GM10847 (cell line): Measurements from ENCODE around the gene E2F4.

ENCODE experiments used
- POLR2A ChIP-seq: IDR thresholded peaks from 2 replicates; pipeline ENCODE4 v1.6.1; 2011; ENCODE audit not compliant: insufficient read length; ENCODE audit errors: extremely low read depth

The E2F4 gene

GRCh38 chr16:67165121-67166078, 26.6 kb upstream of the E2F4 start:
- TF ChIP-seq POLR2A, result no peak

DNA sequence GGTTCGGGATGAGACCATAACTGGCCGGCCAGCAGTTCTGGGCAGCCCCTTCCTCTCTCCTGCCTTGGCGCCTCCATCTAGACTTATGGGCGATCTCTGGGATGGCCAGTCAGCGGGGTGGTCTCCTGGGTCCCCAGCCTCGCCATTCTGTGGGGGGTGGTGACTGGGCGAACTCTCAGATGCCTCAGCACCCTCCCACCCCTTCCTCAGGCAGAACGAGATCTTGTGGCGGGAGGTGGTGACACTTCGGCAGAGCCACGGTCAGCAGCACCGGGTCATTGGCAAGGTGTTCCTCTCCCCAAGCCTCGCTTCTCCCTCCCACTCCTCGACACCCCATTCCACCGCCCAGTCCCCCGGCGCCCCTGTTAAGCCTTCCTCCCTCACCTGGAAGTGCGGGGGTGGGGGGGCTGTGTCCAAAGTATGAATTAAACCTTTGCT, 25.8 kb upstream of the E2F4 start:
- TF ChIP-seq POLR2A, result no peak

DNA sequence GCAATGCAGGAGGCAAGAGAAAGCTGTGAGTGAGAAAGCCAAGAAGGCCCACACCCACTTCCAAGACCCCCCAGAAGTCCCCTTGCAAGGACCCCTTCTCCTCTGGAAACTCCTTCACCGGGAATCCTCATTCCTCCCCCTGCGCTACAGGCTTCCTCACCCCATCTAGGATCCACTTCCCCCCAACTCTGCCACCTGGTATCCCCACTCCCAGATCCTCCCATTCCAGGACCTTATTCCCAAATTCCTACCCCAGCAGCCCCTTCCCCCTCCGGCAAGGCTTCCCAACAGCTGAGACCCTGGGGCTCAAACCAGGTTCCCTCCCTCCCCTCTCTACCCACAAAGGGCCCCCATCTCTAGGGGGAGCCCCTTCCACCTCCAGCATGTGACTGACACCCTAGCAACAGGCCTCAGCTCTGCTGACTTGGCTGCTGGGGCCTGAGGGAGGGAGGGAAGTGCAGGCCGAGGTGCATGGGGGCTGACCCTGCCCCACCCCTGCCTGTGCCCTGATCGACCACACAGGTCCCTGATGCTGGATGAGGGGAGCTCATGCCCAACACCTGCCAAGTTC, 25.3 kb upstream of the E2F4 start:
- TF ChIP-seq POLR2A, result no peak

DNA sequence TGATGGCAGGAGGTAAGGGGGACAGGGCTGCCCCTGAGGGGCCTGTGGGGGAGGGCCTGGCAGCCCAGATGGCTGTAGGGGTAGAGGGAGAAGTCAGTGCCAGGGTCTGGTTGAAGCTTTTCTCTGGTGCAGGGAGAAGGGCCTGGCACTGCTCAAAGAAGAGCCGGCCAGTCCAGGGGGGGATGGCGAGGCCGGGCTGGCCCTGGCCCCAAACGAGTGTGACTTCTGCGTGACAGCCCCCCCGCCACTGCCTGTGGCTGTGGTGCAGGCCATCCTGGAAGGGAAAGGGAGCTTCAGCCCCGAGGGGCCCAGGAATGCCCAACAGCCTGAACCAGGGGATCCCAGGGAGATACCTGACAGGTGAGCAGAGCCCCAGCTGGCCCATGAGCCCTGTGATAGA, 24.4 kb upstream of the E2F4 start:
- no peak for TF ChIP-seq POLR2A

DNA sequence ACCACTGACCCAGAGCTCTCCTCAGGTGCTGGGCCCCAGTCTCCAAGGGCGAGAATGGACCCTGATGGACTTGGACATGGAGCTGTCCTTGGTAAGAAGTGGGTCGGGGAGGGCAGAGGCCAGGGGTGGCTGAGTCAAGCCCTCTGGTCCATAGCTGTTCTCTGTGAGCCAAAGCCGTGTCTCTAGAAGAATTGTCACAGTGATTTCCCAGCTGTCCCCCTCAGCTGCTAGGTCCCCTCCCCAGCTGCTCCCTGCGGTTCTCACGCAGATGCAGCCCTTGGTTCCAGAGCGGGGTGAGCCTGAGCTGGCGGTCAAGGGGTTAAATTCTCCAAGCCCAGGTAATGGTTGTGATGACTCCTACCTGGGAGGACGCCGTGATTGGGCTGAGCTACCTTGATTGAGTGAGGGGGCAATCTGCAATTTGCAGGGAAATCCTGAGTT, 22.9 kb upstream of the E2F4 start:
- no peak for TF ChIP-seq POLR2A

DNA sequence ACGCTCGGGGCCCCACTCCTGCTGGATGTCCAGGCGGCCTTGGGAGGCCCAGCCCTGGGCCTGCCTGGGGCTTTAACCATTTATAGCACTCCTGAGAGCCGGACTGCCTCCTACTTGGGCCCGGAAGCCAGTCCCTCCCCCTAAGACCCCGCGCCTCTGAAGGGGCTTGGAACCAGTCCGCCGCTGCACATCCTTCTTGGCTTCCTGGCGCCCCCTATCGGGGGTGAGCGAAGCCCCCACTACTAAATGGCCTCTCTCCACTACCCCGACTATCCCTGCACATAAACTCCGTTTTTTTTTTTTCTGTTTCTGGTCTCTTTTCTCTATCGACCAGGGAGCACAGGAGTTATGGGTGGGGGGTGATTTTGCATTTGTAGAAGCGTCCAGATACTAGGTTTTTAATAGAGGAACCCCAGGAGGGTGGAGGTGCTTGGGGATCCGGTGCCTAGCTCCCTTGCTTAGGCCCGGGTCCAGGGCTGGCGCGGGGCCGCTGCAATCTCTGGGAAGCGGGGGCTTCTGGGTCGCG, 22.2 kb upstream of the E2F4 start:
- TF ChIP-seq POLR2A, result no peak

- peak; percentile 37 for TF ChIP-seq POLR2A
Measured at GRCh38 chr16:67170168-67170948, 21.6 kb upstream of the E2F4 start, which contains the start of gene NOL3. NOL3 (plus strand) TSS chr16:67170538.

- TF ChIP-seq POLR2A, result no peak
Measured at GRCh38 chr16:67170949-67171649, 20.9 kb upstream of the E2F4 start.

GRCh38 chr16:67173323-67173722, 18.6 kb upstream of the E2F4 start:
- no peak for TF ChIP-seq POLR2A

GRCh38 chr16:67173808-67174705, 17.9 kb upstream of the E2F4 start:
- no peak for TF ChIP-seq POLR2A

DNA sequence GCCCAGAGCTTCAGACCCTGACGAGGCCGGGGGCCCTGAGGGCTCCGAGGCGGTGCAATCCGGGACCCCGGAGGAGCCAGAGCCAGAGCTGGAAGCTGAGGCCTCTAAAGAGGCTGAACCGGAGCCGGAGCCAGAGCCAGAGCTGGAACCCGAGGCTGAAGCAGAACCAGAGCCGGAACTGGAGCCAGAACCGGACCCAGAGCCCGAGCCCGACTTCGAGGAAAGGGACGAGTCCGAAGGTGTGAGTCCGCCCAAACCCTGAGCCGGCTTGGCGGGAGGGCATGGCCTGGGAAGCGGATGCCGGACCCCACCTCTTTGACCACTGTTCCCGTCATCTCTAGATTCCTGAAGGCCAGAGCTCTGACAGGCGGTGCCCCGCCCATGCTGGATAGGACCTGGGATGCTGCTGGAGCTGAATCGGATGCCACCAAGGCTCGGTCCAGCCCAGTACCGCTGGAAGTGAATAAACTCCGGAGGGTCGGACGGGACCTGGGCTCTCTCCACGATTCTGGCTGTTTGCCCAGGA, 17.2 kb upstream of the E2F4 start:
- TF ChIP-seq POLR2A, result no peak

GRCh38 chr16:67176662-67177061, 15.3 kb upstream of the E2F4 start:
- TF ChIP-seq POLR2A, result no peak
